ENCODE results near the gene PCDHA8. TPM values are rescaled to one million over a fixed set of nuclear protein-coding genes. Genes with fewer than 3 reads are reported as not detected.
"Not testable (repeated sequence)": the region's sequence is repeated elsewhere in the genome, so short reads cannot be mapped to it uniquely, and the experiment has no call there.

PCDHA8 gene
- total and polyA plus RNA-seq, 2 of the 8 experiments (the other 6 are each of a cell fraction or from before 2014, with no cell fraction given): 0.14 to 0.52 TPM

GRCh38 chr5:140849831-140850634 is 9.0 kb downstream of the PCDHA8 start:
- H4K20me1 ChIP-seq (replicated peaks in 1 of 2; ENCODE audit: control insufficient read depth in 1 of 2, insufficient read depth in 2 of 2, low read length in 2 of 2); H2AK5ac ChIP-seq (ENCODE audit: low read depth, low read length); H3K79me2 ChIP-seq (ENCODE audit: control insufficient read depth in 1 of 2, insufficient read depth in 2 of 2, low read length in 2 of 2); H3K27me3 ChIP-seq (replicated peaks in 1 of 4; ENCODE audit: control insufficient read depth in 3 of 4, extremely low read depth in 1 of 4, insufficient read depth in 3 of 4, low read length in 3 of 4); H2BK12ac ChIP-seq (ENCODE audit: low read depth, low read length); H4K91ac ChIP-seq (replicated peaks; ENCODE audit: insufficient read length, low read length); H2BK20ac ChIP-seq (ENCODE audit: low read length); H3K4ac ChIP-seq (replicated peaks; ENCODE audit: insufficient read length, low read depth, low read length); FAIRE-seq; H3K27ac ChIP-seq (ENCODE audit: low read depth, low read length); H3K23ac ChIP-seq (ENCODE audit: insufficient read length); H3K4me2 ChIP-seq (ENCODE audit: insufficient read depth in 1 of 2, low read depth in 2 of 2, low read length in 2 of 2); H3K9ac ChIP-seq (replicated peaks in 1 of 4; ENCODE audit: extremely low read depth in 1 of 4, low read depth in 3 of 4, low read length in 3 of 4); DNase-seq (ENCODE audit: low read depth in 1 of 2, low spot score in 2 of 2); H3K4me3 ChIP-seq (ENCODE audit: extremely low read depth in 1 of 4, insufficient read depth in 2 of 4, low read depth in 3 of 4, low read length in 4 of 4); H2BK5ac ChIP-seq (ENCODE audit: low read depth, low read length); H3K9me3 ChIP-seq (ENCODE audit: insufficient read depth in 2 of 2, low read depth in 1 of 2, low read length in 1 of 2); H3K56ac ChIP-seq (replicated peaks; ENCODE audit: insufficient read length, low read depth, low read length); H2BK15ac ChIP-seq (ENCODE audit: low read length); H4K5ac ChIP-seq (ENCODE audit: insufficient read length, low read depth, low read length); H3K14ac ChIP-seq (ENCODE audit: insufficient read length); H3K79me1 ChIP-seq (ENCODE audit: low read depth, low read length); H3K23me2 ChIP-seq (ENCODE audit: low read depth, low read length); H4K8ac ChIP-seq (ENCODE audit: extremely low read depth, insufficient read depth, low read length); H2BK120ac ChIP-seq (replicated peaks; ENCODE audit: low read depth, low read length); H2AFZ ChIP-seq (ENCODE audit: low read length); H3K4me1 ChIP-seq (replicated peaks in 1 of 4; ENCODE audit: control insufficient read depth in 3 of 4, insufficient read depth in 4 of 4, low read length in 3 of 4); H3K18ac ChIP-seq (ENCODE audit: extremely low read depth, low read length); POLR2A ChIA-PET (ENCODE audit: partially characterized antibody): not testable (repeated sequence)
- H3K36me3 ChIP-seq (ENCODE audit: control insufficient read depth in 2 of 4, insufficient read depth in 4 of 4, low read length in 3 of 4): peaks cover 0 to 10% (median 0%) of the 10 kb centered on the region in 4 experiments; a peak in 1 of 8 replicates
- 97% methylated on average over 29 of the region's 101 CpGs; no CpG with 5 or more reads in 1 of the 2 experiments for WGBS, 2 experiments (ENCODE audit: extremely low coverage in 1 of 2, insufficient coverage in 1 of 2, insufficient read length in 1 of 2, insufficient replicate concordance in 2 of 2, low coverage in 1 of 2, low lambda C conversion rate in 2 of 2, missing lambda C conversion rate in 1 of 2)
- CTCF ChIA-PET (ENCODE audit: partially characterized antibody): interaction anchor here (1.5 kb wide), 1 partner anchor 16 kb away, joined by 4 read pairs; the partner anchor contains the start of gene PCDHA7
